Measurements from ENCODE around the gene FLNB.

DNA sequence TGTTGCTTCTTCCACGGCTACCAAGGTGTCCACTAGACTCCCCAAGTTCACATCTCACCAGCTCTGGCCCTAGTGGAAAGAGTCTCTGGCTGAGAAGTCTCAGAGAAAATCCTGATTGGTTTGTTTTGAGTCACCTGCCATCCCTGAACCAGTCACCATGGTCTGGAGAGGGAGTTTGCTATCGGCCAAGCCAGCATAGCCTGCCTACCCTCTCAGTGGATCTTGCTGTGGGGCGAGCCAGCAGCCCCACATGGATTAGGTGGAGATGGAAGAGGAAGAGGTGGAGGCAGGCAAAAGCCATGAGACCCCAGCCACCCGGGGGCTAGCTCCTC, 48.1 kb upstream of the FLNB start:
- TF ChIP-seq, protein P1, sequence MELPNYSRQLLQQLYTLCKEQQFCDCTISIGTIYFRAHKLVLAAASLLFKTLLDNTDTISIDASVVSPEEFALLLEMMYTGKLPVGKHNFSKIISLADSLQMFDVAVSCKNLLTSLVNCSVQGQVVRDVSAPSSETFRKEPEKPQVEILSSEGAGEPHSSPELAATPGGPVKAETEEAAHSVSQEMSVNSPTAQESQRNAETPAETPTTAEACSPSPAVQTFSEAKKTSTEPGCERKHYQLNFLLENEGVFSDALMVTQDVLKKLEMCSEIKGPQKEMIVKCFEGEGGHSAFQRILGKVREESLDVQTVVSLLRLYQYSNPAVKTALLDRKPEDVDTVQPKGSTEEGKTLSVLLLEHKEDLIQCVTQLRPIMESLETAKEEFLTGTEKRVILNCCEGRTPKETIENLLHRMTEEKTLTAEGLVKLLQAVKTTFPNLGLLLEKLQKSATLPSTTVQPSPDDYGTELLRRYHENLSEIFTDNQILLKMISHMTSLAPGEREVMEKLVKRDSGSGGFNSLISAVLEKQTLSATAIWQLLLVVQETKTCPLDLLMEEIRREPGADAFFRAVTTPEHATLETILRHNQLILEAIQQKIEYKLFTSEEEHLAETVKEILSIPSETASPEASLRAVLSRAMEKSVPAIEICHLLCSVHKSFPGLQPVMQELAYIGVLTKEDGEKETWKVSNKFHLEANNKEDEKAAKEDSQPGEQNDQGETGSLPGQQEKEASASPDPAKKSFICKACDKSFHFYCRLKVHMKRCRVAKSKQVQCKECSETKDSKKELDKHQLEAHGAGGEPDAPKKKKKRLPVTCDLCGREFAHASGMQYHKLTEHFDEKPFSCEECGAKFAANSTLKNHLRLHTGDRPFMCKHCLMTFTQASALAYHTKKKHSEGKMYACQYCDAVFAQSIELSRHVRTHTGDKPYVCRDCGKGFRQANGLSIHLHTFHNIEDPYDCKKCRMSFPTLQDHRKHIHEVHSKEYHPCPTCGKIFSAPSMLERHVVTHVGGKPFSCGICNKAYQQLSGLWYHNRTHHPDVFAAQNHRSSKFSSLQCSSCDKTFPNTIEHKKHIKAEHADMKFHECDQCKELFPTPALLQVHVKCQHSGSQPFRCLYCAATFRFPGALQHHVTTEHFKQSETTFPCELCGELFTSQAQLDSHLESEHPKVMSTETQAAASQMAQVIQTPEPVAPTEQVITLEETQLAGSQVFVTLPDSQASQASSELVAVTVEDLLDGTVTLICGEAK (IDR thresholded peaks at IDR 0.05; ENCODE audit: borderline replicate concordance), result no peak
- no peak for TF ChIP-seq POLR2A (IDR thresholded peaks at IDR 0.05; ENCODE audit: low read depth, low read length)

Measured in GM12878 (cell line).